Common myeloid progenitor, CD34-positive (primary cell): ENCODE measurements around the gene RASSF7.

ENCODE experiments used
- CTCF ChIA-PET: fragments of 350-600 bp; sonication (Branson Sonifier 250); formaldehyde crosslinking; loops from one replicate; lab custom pipeline; 2021; ENCODE audit warnings: antibody characterized with exemption; lab: Charles Lee
- POLR2A ChIA-PET: fragments of 350-600 bp; sonication (Branson Sonifier 250); formaldehyde crosslinking; loops from one replicate; lab custom pipeline; 2021; ENCODE audit warnings: antibody characterized with exemption; lab: Charles Lee
- DNase-seq, 3 donors: peaks; one replicate each; pipeline versions ENCODE4 v3.0.0 to v3.0.0-alpha.2; 2013
- H3K27ac ChIP-seq, 2 experiments: 1 replicate in 1 of 2; 2 replicates in 1 of 2; pipeline ENCODE4 v1.7.0; 2013; ENCODE audit warnings: inconsistent platforms in 2 of 2, low read length in 2 of 2, mild to moderate bottlenecking in 2 of 2, low read depth in 1 of 2, moderate library complexity in 1 of 2; ENCODE audit not compliant: severe bottlenecking in 2 of 2, insufficient read depth in 1 of 2, poor library complexity in 1 of 2
- H3K27me3 ChIP-seq, 5 experiments: replicated peaks in 2 of 5; 1 replicate in 3 of 5; 2 replicates in 2 of 5; pipeline versions ENCODE4 v1.6.1 to v1.7.0; 2013; ENCODE audit warnings: low read length in 4 of 5, mild to moderate bottlenecking in 2 of 5, moderate library complexity in 2 of 5, inconsistent platforms in 1 of 5; ENCODE audit not compliant: insufficient read depth in 5 of 5, control insufficient read depth in 4 of 5
- H3K36me3 ChIP-seq, 4 experiments: 1 replicate in 2 of 4; 2 replicates in 2 of 4; pipeline versions ENCODE4 v1.6.1 to v1.7.0; 2013; ENCODE audit warnings: low read length in 3 of 4, control low read depth in 1 of 4, mild to moderate bottlenecking in 1 of 4; ENCODE audit not compliant: control insufficient read depth in 4 of 4, insufficient read depth in 4 of 4
- H3K4me1 ChIP-seq, 4 experiments: 1 replicate in 3 of 4; 2 replicates in 1 of 4; pipeline versions ENCODE4 v1.6.1 to v1.7.1; 2013; ENCODE audit warnings: low read length in 3 of 4, mild to moderate bottlenecking in 3 of 4, control low read depth in 1 of 4, inconsistent platforms in 1 of 4, moderate library complexity in 1 of 4; ENCODE audit not compliant: control insufficient read depth in 4 of 4, insufficient read depth in 4 of 4; ENCODE audit errors: control extremely low read depth in 1 of 4
- H3K4me3 ChIP-seq, 7 experiments: 1 replicate in 4 of 7; 2 replicates in 3 of 7; pipeline versions ENCODE4 v1.5.1 to v1.7.0; 2013; ENCODE audit warnings: mild to moderate bottlenecking in 7 of 7, low read length in 6 of 7, moderate library complexity in 6 of 7, inconsistent platforms in 2 of 7, low read depth in 2 of 7, control low read depth in 1 of 7; ENCODE audit not compliant: insufficient read depth in 4 of 7, control insufficient read depth in 1 of 7; ENCODE audit errors: extremely low read depth in 1 of 7
- H3K9me3 ChIP-seq, 5 experiments: 1 replicate in 4 of 5; 2 replicates in 1 of 5; pipeline versions ENCODE4 v1.6.1 to v1.7.1; 2013; ENCODE audit warnings: low read length in 4 of 5, mild to moderate bottlenecking in 2 of 5, inconsistent platforms in 1 of 5, low read depth in 1 of 5, moderate library complexity in 1 of 5; ENCODE audit not compliant: control insufficient read depth in 4 of 5, insufficient read depth in 2 of 5; ENCODE audit errors: control extremely low read depth in 1 of 5
- WGBS: methylation state at CpG from one replicate; pipeline ENCODE4 v1.1.5; 2013; ENCODE audit not compliant: insufficient coverage; 5-methylcytosine and 5-hydroxymethylcytosine counted together

RASSF7 gene

DNA sequence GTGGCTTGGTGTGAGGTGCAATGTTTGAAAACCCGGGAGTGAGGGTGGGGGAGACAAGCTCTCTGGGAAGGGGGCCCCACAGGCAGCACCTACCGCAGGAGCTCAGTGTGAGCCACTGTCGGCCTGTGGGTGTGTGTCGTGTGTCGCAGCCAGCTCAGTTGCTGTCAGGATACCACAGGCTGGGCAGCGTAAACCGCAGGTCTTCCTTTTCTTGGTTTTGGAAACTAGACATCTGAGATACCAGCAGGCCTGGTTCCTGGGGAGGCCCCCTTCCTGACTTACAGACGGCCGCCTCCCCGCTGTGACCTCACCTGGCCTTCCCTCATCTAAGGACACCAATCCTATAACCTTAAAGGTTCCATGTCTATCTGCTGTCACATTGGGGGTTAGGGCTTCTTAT lies 35.6 kb downstream of the RASSF7 start:
- Histone ChIP-seq H3K9me3 (no peaks in the 10 kb centered on the region), H3K36me3 (peaks cover 14 to 81% (median 63%) of the 10 kb centered on the region in 4 experiments), H3K4me1 (peaks cover 0 to 12% (median 2%) of the 10 kb centered on the region in 4 experiments), H3K4me3 (no peak overlapping the region), H3K27me3 (no peaks in the 10 kb centered on the region), H3K27ac (no peak overlapping the region)
- DNase-seq, result no peak
- ChIA-PET CTCF (interaction anchor here (1.0 to 1.1 kb wide), 2 partner anchors 10 to 16 kb away, joined by 3 to 5 read pairs; no protein-coding TSS in a partner anchor), POLR2A (no interaction called here)
- WGBS, result 81% methylated on average over 7 of the region's 10 CpGs

- DNase-seq, result no peak
- no peaks in the 10 kb centered on the region for H3K9me3 ChIP-seq
- H3K36me3 ChIP-seq, result peaks cover 20 to 86% (median 66%) of the 10 kb centered on the region in 4 experiments
- H3K4me3 ChIP-seq, result no peak overlapping the region
- over 99% methylated on average over 24 of the region's 29 CpGs for WGBS
- no peaks in the 10 kb centered on the region for H3K27me3 ChIP-seq
- H3K4me1 ChIP-seq, result peaks cover 0 to 12% (median 2%) of the 10 kb centered on the region in 4 experiments
- ChIA-PET CTCF (no interaction called here), POLR2A (no interaction called here)
- H3K27ac ChIP-seq, result no peak overlapping the region
Measured at GRCh38 chr11:597166-597725, 36.5 kb downstream of the RASSF7 start.

DNA sequence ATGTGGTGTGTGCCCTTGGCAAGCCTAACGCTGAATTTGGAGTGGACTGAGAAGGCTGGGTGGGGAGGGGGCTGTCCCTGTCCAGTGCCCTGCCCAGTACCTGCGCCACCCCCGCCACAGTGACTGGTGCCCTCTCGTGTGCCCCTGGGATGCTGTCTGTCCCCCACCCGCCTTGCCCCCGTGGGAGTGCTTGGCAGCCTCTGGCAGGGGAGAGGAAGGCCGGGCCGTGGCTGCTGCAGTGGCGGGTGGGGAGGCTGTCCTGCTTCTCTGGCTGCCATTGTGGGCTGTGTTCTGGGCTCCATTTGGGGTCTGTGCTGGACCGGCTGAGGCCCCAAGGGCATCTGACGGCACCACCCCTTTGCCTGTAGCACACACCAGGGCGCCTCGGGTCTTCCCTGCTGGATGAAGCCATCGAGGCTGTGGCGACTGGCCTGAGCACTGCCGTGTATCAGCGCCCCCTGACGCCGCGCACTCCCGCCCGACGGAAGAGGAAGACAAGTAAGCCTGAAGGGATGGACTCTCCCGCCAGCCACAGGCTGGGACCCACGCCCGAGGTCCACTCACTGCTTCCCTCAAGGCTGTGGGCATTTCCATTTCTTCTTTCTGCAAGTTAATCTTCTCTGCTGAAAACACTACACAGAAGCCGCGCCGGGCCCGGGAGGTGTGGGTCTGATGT lies 37.4 kb downstream of the RASSF7 start:
- 99% methylated on average over 27 of the region's 30 CpGs for WGBS

DNA sequence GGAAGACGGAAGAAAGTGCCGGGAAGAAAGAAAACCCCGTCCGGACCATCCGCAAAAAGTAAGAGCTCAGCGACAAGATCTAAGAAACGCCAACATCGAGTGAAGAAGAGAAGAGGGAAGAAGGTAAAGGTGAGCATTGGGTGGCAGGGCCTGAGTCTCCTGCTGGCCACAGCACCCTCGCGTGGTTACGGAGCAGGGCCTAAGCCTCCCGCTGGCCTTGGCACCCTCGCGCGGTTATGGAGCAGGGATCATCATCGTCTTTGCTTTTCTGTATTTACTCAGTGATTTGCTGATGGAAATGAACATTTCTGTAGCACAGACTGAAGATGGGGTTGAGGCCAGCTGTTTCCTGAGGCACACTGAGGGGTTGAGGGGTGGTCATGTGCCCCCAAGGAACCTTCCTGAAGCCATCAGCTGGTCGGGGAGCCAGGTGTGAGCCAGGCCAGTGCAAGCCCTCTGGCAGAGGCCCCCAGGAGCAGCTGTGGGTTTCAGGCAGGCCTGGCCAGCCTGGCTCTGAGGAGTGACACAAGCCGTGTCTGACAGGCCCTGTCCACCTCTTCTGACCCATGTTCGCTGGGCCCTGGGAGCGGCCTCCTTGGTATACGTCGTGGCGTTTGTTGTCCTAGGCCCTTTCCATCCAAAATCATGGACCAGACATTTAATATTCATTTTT lies 40.9 kb downstream of the RASSF7 start:
- 98% methylated on average over 9 of the region's 23 CpGs for WGBS
- peaks cover 0 to 4% (median 0%) of the 10 kb centered on the region in 4 experiments for H3K4me1 ChIP-seq
- CTCF ChIA-PET, result interaction anchor here (1.5 kb wide), 1 partner anchor 13 kb away, joined by 3 read pairs; no protein-coding TSS in a partner anchor
- no peak overlapping the region for H3K4me3 ChIP-seq
- no peaks in the 10 kb centered on the region for H3K9me3 ChIP-seq
- H3K27me3 ChIP-seq, result no peaks in the 10 kb centered on the region
- POLR2A ChIA-PET, result interaction anchor here (0.6 to 0.9 kb wide), 2 partner anchors 9 to 21 kb away, joined by 7 to 9 read pairs; no protein-coding TSS in a partner anchor
- H3K27ac ChIP-seq, result no peak overlapping the region
- peaks cover 23 to 86% (median 72%) of the 10 kb centered on the region in 4 experiments for H3K36me3 ChIP-seq
- no peak for DNase-seq

More for the DNA sequence above, 37.4 kb downstream of the RASSF7 start:
- H3K9me3 ChIP-seq, result no peaks in the 10 kb centered on the region
- ChIA-PET CTCF (no interaction called here), POLR2A (no interaction called here)
- H3K4me1 ChIP-seq, result peaks cover 0 to 12% (median 2%) of the 10 kb centered on the region in 4 experiments
- H3K4me3 ChIP-seq, result no peak overlapping the region
- H3K27ac ChIP-seq, result no peak overlapping the region
- H3K36me3 ChIP-seq, result peaks cover 21 to 85% (median 65%) of the 10 kb centered on the region in 4 experiments
- DNase-seq, result no peak
- H3K27me3 ChIP-seq, result no peaks in the 10 kb centered on the region

DNA sequence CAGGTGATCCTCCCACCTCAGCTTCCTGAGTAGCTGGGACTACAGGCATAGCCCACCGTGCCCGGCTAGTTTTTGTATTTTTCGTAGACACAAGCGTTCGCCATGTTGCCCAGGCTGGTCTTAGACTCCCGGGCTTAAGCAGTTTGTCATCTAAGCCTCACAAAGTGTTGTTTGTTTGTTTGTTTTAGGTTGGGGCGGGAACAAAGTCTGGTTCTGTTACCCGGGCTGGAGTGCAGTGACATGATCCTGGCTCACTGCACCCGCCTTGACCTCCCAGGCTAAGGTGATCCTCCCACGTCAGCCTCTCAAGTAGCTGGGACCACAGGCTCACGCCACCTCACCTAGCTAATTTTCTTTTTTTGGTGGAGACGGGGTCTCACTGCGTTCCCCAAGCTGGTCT lies 42.4 kb downstream of the RASSF7 start:
- Histone ChIP-seq H3K36me3 (peaks cover 23 to 86% (median 73%) of the 10 kb centered on the region in 4 experiments), H3K27me3 (no peaks in the 10 kb centered on the region), H3K4me1 (no peaks in the 10 kb centered on the region), H3K4me3 (no peak overlapping the region), H3K27ac (no peak overlapping the region), H3K9me3 (no peaks in the 10 kb centered on the region)
- no peak for DNase-seq
- ChIA-PET CTCF (interaction anchor here (1.4 kb wide), 1 partner anchor 8 kb away, joined by 4 read pairs; no protein-coding TSS in a partner anchor), POLR2A (no interaction called here)
- WGBS, result 99% methylated on average over 9 of the region's 13 CpGs

DNA sequence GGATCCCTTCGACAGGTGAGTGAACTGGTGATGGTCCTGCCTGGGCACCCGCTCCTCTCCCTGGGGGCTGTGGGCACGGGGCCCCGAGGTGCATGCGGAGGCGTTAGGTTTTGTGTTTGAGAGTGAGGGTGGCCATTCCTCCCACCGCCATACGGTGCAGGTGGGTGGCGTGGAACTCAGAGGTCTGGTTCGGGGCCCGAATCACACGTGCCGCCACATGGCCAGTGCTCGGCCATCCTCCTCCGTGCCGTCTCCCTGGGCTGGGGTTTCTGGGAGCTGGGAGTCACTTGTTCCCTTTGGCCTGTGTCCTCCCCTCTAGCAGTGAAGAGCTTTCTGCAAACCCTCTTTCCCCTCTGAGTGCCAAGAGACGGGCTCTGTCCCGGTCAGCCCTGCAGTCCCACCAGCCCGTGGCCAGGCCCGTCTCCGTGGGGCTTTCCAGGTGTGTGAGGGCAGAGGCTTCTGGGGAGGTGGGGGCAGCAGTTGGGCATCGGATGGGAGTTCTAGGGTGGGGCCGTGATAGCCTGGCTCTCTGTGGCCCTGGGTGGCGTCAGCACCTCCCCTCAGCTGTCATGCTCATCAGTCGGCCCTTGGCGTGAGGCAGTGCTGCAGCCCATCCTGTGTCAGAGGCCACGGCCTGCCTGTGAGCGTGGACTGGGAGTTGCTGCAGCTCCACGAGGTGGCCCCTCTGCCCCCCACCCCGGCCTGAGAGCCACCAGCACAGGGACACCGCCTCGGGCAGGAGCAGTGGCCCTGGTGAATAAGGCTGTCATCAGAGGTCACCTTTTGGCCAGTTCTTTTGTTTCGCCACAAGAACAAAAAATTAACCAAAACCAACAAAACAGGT lies 44.7 kb downstream of the RASSF7 start:
- no peak for DNase-seq
- ChIA-PET CTCF (interaction anchor here (1.1 kb wide), 1 partner anchor 18 kb away, joined by 4 read pairs; no protein-coding TSS in a partner anchor), POLR2A (interaction anchor here (0.6 kb wide), 1 partner anchor 60 kb away, joined by 3 read pairs; no protein-coding TSS in a partner anchor)
- Histone ChIP-seq H3K36me3 (peaks cover 22 to 92% (median 75%) of the 10 kb centered on the region in 4 experiments), H3K9me3 (no peaks in the 10 kb centered on the region), H3K27me3 (no peaks in the 10 kb centered on the region), H3K4me3 (no peak overlapping the region), H3K4me1 (no peaks in the 10 kb centered on the region), H3K27ac (no peak overlapping the region)
- WGBS, result 98% methylated on average over 24 of the region's 33 CpGs
